Upper lobe of left lung (tissue), 4 donors: Measurements from ENCODE around the gene ZBTB3.

Source experiments
- CTCF ChIP-seq, 6 experiments: fragments of 450-650 bp in 4 of 6; fragments of 200-600 bp in 2 of 6; sonication (generic) in 2 of 6; IDR thresholded peaks; one replicate each; pipeline ENCODE4 v1.5.1; 2016 to 2019; ENCODE audit warnings: antibody characterized with exemption in 6 of 6
- POLR2A ChIP-seq, 4 donors: fragments of 450-650 bp; IDR thresholded peaks; one replicate each; pipeline ENCODE4 v1.5.1; 2016 to 2017; ENCODE audit warnings: antibody characterized with exemption in 4 of 4, mild to moderate bottlenecking in 2 of 4

DNA sequence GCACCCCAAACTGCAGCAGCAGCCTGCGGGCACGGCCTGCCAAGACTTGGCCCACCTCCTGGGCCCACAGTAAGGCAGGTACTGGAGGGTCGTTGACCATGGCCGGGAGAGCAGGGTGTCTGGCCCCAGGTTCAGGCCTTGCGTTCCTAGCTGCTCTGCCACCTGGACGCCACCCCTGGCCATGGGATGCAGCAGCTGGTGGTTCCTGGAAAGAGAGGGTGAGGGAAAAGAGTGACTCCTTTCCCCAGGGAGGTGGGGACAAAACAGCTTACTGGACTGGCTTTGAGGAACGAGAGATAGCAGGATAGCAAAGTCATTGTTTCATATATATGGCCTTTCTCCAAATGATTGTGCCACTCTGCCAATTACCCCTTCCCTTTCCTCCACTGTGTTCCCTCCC is 48.5 kb downstream of the ZBTB3 start:
- TF ChIP-seq CTCF (IDR thresholded peaks at IDR 0.05) (no peak), POLR2A (IDR thresholded peaks at IDR 0.05) (no peak)
